Ishikawa (cell line): ENCODE data around the gene MAML2.

Experiments used
- RAD21 ChIP-seq: IDR thresholded peaks from 2 replicates; pipeline ENCODE4 v1.6.1; 2012; ENCODE audit warnings: low read depth
- TEAD4 ChIP-seq: IDR thresholded peaks from 2 replicates; pipeline ENCODE4 v1.6.1; 2012
- YY1 ChIP-seq: IDR thresholded peaks from 2 replicates; pipeline ENCODE4 v1.6.1; 2012; ENCODE audit warnings: low read depth
- TF ChIP-seq, protein P1 (sequence below): IDR thresholded peaks from 2 replicates; pipeline ENCODE4 v1.6.1; 2012; ENCODE audit warnings: low read depth, mild to moderate bottlenecking

DNA sequence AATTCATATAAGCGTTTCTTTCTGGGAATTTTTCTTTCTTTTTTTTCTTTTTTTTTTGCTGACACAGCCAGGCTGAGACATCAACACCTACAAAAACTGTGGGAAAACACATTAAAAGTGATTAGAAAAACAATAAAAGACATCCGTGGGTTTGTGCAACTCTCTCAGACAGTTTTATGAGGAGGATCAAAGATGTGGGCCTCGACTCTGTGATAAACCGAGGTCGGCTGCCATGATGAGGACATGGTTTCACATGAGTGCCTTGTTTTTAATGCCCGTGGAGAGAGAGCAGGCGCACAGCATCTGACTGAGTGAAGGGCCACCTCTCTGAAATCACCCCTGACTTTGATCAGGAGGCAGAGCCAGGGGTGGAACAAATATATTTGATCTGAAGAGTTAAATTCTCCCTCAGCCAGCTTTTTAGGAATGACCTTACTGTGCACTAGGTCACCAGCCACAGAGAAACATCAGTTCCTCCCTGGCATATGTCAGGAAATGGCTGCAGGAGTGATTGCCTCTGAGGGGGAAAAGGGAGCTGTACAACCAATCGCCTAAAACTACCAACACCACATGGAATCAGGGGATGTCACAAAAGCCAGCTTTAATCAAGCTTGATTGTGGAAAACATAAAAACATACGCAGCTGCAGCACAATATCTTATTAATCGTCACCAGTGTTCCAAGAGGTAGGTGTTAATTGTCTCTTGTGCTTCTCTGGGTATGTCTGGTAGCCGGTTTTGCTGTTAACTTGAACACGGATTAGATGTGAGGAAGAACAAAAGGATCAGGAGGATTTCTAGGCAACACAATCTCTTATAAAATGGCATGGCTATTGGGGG lies 164.7 kb downstream of the MAML2 start:
- no peak for TF ChIP-seq RAD21
- TF ChIP-seq, protein P1, sequence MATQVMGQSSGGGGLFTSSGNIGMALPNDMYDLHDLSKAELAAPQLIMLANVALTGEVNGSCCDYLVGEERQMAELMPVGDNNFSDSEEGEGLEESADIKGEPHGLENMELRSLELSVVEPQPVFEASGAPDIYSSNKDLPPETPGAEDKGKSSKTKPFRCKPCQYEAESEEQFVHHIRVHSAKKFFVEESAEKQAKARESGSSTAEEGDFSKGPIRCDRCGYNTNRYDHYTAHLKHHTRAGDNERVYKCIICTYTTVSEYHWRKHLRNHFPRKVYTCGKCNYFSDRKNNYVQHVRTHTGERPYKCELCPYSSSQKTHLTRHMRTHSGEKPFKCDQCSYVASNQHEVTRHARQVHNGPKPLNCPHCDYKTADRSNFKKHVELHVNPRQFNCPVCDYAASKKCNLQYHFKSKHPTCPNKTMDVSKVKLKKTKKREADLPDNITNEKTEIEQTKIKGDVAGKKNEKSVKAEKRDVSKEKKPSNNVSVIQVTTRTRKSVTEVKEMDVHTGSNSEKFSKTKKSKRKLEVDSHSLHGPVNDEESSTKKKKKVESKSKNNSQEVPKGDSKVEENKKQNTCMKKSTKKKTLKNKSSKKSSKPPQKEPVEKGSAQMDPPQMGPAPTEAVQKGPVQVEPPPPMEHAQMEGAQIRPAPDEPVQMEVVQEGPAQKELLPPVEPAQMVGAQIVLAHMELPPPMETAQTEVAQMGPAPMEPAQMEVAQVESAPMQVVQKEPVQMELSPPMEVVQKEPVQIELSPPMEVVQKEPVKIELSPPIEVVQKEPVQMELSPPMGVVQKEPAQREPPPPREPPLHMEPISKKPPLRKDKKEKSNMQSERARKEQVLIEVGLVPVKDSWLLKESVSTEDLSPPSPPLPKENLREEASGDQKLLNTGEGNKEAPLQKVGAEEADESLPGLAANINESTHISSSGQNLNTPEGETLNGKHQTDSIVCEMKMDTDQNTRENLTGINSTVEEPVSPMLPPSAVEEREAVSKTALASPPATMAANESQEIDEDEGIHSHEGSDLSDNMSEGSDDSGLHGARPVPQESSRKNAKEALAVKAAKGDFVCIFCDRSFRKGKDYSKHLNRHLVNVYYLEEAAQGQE = no peak
- no peak for TF ChIP-seq YY1
- no peak for TF ChIP-seq TEAD4
